NCI-H2227 (cell line): ENCODE results near the gene PIEZO2.
"Not testable (repeated sequence)": the region's sequence is repeated elsewhere in the genome, so short reads cannot be mapped to it uniquely, and the experiment has no call there.

Experiments used
- DNase-seq: peaks from one replicate; lab custom pipeline; 2025; ENCODE audit not compliant: unreplicated experiment; lab: John Stamatoyannopoulos, UW

The PIEZO2 gene

GRCh38 chr18:11150271-11150615 is 874 bp upstream of the PIEZO2 start:
- DNase-seq = no peak

DNA sequence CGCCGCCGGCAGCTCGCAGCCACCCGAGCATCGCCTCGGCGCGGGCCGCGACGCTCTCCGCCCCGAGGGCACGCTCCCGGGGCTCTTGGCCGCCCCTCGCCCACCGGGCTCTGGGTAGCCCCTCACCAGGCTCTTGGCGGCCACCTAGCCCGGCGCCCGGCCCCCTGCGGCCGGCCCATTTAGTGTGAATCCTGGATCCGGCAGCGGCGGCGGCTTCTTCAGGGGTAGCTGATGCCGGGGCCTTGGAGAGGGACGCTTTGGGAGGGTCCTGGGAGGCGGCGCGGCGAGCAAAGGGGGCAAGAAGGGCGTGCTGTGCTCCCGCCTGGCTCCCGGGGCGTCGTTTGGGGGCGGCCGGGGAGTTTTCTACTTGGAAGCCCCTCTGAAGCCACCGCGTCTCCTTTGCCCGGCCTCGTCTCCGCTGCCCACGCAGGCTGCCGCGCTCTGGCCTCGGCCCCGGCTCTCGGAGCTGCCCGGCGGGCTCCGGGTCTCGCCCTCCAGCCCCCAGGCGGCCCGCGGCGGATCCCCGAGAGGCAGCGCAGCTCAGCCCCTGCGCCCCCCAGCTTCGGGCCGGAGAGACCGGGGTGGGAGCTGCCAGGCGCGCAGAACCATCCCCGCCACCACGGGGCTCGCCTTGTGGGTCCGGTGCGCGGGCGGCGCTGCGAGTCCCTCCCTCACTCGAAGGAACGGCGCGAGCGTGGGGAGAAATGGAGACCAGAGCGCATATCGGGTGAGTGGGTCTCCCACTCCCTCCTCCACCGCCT is 509 bp downstream of the PIEZO2 start:
- DNase-seq = no peak

GRCh38 chr18:11147962-11148679 is 1.2 kb downstream of the PIEZO2 start:
- no peak for DNase-seq

GRCh38 chr18:11147371-11147951 is 1.9 kb downstream of the PIEZO2 start:
- DNase-seq = no peak

- DNase-seq = no peak
Measured at GRCh38 chr18:11146947-11147345, 2.4 kb downstream of the PIEZO2 start.

GRCh38 chr18:11146238-11146946 is 3.0 kb downstream of the PIEZO2 start:
- no peak for DNase-seq

- no peak for DNase-seq
Measured at GRCh38 chr18:11145413-11146191, 3.8 kb downstream of the PIEZO2 start.

DNA sequence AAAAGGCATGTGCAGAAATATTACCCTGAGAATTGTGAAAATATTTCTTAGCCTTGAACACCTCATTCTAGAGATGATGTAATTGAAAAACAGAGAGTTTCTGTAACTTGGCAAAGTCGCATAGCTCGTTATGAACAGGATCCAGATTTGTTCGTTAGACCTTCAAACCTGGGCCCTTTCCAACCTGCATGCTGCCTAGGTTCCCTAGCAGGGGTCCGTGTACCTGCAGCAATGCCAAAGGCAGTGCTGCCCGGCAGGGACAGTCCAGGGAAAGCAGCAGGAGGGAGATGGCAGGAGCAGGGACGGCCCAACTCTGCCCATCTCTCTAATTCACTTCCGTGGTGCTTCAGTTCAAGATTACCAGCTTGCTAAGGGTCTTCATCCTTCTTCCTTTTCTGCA is 12.0 kb downstream of the PIEZO2 start:
- no peak for DNase-seq

- no peak for DNase-seq
Measured at GRCh38 chr18:11136241-11136640, 13.1 kb downstream of the PIEZO2 start.

GRCh38 chr18:11134940-11135339 is 14.4 kb downstream of the PIEZO2 start:
- no peak for DNase-seq

DNA sequence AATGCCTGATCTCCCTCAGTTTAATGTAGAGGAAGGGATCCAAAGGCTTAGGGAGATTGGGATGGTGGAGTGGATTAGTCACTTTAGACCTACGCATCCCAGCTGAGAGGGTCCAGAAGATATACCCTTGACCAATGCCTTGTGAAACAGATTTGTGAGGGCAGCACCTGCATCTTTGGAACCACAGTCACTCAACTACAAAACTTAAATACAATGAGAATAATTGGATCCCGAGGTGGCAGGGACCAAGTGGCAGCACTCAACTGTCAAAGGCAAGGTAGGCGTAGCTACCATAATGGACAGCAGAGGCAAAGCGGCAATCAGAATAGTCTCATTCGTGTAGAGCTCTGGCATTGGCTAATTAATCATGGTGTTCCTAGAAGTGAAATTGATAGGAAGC is 20.3 kb downstream of the PIEZO2 start:
- DNase-seq = not testable (repeated sequence)

DNA sequence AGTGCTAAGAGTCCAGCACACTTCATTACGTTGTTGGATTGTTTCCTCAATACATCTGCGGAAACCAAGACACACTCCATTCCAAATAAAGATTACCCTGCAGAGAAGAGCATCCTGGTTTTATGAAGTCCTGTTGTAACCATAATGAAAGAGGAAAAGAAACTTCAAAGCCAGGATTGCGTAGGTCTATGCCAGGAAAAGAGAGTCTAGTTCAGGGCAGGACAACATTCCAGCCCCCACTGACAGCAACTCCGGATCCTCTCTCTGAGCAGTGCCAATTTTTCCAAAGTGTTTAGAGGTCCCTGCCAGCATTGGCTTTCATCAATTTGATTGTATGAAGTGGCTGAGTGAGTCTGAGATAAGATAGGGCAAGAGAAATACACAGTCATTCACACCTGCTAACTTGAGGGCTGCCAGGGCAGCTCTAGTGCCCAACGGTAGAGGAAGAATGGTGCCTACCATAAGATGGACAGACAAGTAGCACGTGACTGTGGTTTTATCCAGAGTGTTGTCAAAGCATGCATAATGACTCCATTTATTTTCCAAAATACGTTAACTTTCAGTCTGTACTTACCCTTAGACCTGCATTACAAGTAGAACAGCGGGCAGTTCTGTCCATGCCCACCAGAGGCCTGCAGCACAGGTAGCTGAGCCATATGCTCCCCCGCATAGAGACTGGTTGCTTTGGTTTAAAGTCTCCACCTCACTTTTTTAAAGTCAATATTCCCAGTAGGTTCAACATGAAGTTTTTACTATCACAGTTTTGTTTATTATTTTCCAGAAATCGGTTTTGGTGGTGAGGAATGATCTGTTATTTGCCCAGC is 23.7 kb downstream of the PIEZO2 start:
- DNase-seq = no peak

GRCh38 chr18:11124054-11124453 is 25.3 kb downstream of the PIEZO2 start:
- no peak for DNase-seq

DNA sequence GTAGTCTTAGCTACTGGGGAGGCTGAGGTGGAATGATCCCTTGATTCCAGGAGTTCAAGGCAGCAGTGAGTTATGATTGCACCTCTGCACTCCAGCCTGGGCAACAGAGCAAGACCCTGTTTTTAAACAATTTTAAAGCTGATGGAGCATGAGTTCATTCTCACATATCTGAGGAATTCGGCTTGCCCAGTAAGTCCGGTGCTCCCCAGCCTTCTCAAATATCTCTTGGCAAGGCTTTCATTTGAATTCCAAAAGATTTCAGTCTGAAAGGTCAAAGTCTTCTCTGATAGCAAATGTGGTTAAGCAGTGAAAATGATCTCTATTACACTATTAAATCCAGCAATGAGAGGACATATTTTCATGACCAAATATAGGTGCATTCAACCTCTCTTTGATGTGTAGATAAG is 27.9 kb downstream of the PIEZO2 start:
- DNase-seq = no peak

- no peak for DNase-seq
Measured at GRCh38 chr18:11119959-11120587, 29.3 kb downstream of the PIEZO2 start.

DNA sequence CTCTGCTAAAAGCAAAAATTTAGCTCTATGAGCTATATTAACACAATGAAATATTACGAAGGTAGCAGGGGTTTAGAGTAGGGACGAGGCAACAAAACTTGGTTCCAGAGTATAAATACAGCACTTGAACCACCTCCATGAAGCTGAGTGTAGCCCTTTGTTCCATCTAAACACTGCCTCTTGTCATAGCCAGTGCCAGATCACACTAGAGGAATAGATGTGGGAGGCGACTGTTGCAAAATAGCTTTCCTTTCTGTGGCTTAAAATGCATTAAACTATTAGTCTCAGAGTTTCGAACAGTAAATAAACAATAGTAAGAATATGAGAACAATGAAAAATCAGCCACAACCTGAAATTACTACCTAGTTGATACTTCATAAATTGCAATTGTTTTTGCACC is 29.8 kb downstream of the PIEZO2 start:
- DNase-seq = no peak

DNA sequence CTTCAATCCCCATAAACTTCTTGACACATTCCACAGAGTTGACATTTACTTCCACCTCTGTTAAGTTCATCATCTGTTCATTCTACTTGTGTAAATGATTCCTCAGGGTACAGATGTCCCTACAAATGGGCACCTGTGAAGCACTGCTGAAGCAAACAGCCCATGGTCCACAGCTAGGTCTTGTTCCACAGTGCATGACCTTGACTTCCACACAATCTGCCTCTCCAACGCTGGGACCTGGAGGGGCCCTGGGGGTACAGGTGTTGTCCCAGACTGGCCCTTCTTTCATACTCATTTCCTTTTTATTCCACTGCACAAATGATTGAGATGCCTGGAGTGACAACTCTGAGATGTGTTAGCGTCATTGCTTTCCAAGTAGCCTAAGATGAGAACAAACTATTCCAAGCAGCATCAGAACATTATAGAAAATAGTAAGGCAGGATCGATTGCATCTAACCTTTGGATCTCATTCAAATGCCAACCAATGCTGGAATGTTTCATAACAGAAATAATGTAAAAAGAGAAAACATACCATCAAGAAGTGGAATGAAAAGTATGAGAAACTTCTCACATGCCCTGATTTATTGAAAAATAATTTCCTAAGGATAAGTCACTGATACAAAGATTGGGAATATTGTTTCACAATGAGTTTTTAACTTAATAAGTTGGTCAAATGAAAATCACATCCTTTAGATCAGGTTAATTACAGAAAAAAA is 31.2 kb downstream of the PIEZO2 start:
- no peak for DNase-seq

- DNase-seq = no peak
Measured at GRCh38 chr18:11115276-11115675, 34.1 kb downstream of the PIEZO2 start.

- DNase-seq = no peak
Measured at GRCh38 chr18:11114653-11115052, 34.7 kb downstream of the PIEZO2 start.
